ENCODE measurements around the gene CHFR. TPM values are rescaled to one million over a fixed set of nuclear protein-coding genes. Genes with fewer than 3 reads are reported as not detected.
A peak's percentile ranks its signal among the peaks of the same experiment; 100 is the strongest.
"Not testable (repeated sequence)": the region's sequence is repeated elsewhere in the genome, so short reads cannot be mapped to it uniquely, and the experiment has no call there.

Gene CHFR
- total RNA-seq, 2 experiments from 2014 or later = 88.0 to 90.6 TPM

DNA sequence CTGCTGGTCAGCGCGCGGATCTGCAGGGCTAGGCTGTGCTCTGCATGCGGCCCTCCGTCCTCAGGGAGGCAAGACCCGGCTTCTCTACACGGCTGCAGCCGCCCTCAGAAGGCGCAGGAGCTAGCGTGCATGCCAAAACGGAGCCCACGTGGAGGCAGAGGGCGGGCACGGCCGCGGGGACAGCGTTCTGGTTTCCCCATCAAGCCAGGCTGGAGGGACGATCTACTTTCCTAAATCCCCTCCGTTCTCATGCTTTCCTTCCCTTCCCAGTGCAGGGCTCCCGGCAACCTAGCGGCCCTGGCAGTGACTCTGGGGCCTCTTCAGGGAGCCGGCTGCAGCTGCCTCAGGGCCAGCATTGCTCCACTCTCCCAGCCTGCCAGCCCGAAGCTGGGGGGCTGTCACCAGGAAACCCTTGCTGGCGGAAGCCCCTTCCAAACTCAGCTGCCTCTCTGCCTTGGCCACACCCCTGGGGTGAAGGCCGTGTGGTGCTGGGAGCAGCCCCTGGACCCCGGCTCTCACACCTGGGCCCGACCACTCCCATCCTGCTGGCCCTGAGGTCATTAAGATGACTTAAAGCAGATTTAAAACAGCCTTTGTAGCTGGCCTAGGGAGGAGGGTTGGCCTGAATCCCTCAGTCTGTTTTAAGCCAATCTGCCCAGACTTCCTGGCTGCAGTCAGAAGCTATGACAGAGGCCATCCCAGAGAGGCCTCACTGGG is 49.6 kb downstream of the CHFR start:
- Mint-ChIP-seq H3K36me3 (ENCODE audit: low read depth) (peaks cover 67% of the 10 kb centered on the region), H3K9me3 (ENCODE audit: insufficient read depth) (no peaks in the 10 kb centered on the region), H3K27me3 (ENCODE audit: low read depth) (no peaks in the 10 kb centered on the region), H3K27ac (peak overlapping the region; percentile 93), H3K4me3 (no peak overlapping the region), H3K4me1 (ENCODE audit: low read depth) (peaks cover 62% of the 10 kb centered on the region)
- ChIA-PET CTCF (interaction anchor here (1.8 kb wide), 1 partner anchor 67 kb away, joined by 9 read pairs; no protein-coding TSS in a partner anchor), POLR2A (no interaction called here)
- no peak for ATAC-seq
- DNase-seq = no peak

DNA sequence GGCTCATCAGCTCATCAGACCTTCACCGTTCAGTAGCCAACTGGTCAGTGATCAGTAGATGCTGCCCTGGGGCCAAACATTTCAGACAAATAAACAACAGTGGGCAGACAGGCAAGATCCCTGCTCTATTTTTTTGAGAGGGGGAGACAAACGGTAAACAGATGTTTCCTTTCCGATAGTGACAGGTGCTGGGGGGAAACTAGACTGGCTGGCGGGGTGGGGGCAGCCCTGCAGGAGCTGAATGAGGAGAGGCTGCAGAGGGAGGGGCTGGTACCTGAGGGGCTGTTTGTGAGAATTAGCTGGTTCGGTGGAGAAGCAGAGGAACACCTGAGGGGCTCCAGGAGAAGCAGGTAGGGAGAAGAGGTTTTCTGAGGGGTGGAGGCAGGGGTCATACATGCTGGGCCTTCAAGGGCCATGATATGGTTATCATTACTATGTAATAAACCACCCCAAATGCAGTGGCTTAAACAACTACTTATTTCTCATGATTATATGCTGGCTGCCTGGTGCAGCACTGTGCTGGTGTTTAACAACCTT is 50.5 kb downstream of the CHFR start:
- Mint-ChIP-seq H3K27ac (peak overlapping the region; percentile 93), H3K4me1 (ENCODE audit: low read depth) (peaks cover 66% of the 10 kb centered on the region), H3K9me3 (ENCODE audit: insufficient read depth) (no peaks in the 10 kb centered on the region), H3K4me3 (peak overlapping the region; percentile 77), H3K36me3 (ENCODE audit: low read depth) (peaks cover 66% of the 10 kb centered on the region), H3K27me3 (ENCODE audit: low read depth) (no peaks in the 10 kb centered on the region)
- DNase-seq (no peak), ATAC-seq (peak; percentile 5)
- CTCF ChIA-PET = no interaction called here
- POLR2A ChIA-PET = interaction anchor here (0.6 kb wide), 1 partner anchor 51 kb away, joined by 4 read pairs; the partner anchor contains the start of gene CHFR

- H3K4me3 Mint-ChIP-seq = peak overlapping the region; percentile 77
- H3K9me3 Mint-ChIP-seq (ENCODE audit: insufficient read depth); H3K27me3 Mint-ChIP-seq (ENCODE audit: low read depth); CTCF ChIA-PET; ATAC-seq; POLR2A ChIA-PET: not testable (repeated sequence)
- peaks cover 68% of the 10 kb centered on the region for H3K36me3 Mint-ChIP-seq (ENCODE audit: low read depth)
- H3K4me1 Mint-ChIP-seq (ENCODE audit: low read depth) = peaks cover 66% of the 10 kb centered on the region
- peak; percentile 31 for DNase-seq
- H3K27ac Mint-ChIP-seq = peak overlapping the region; percentile 93
These were observed 51.2 kb downstream of the CHFR start for GRCh38 chr12:132836230-132836629.

- Mint-ChIP-seq H3K9me3 (ENCODE audit: insufficient read depth) (no peaks in the 10 kb centered on the region), H3K27ac (peak overlapping the region; percentile 95), H3K27me3 (ENCODE audit: low read depth) (no peaks in the 10 kb centered on the region), H3K4me1 (ENCODE audit: low read depth) (peaks cover 66% of the 10 kb centered on the region), H3K4me3 (peak overlapping the region; percentile 53), H3K36me3 (ENCODE audit: low read depth) (peaks cover 63% of the 10 kb centered on the region)
- no peak for ATAC-seq
- no peak for DNase-seq
- POLR2A ChIA-PET = interaction anchor here (1.8 kb wide), 1 partner anchor 73 kb away, joined by 6 read pairs; no protein-coding TSS in a partner anchor
- CTCF ChIA-PET = interaction anchor here (2.3 kb wide), 1 partner anchor 70 kb away, joined by 24 read pairs; no protein-coding TSS in a partner anchor
These were observed 52.1 kb downstream of the CHFR start for GRCh38 chr12:132835076-132836025.

- CTCF ChIA-PET = interaction anchor here (0.8 to 2.3 kb wide), 5 partner anchors 13 to 71 kb away, joined by 3 to 24 read pairs (median 5); no protein-coding TSS in a partner anchor
- POLR2A ChIA-PET = interaction anchor here (0.6 to 1.8 kb wide), 8 partner anchors 15 to 74 kb away, joined by 3 to 6 read pairs (median 4); no protein-coding TSS in a partner anchor
These were observed 53.2 kb downstream of the CHFR start for GRCh38 chr12:132834181-132834711.

GRCh38 chr12:132833341-132833740 is 54.1 kb downstream of the CHFR start:
- Mint-ChIP-seq H3K4me1 (ENCODE audit: low read depth) (peaks cover 62% of the 10 kb centered on the region), H3K4me3 (peak overlapping the region; percentile 53), H3K36me3 (ENCODE audit: low read depth) (peaks cover 53% of the 10 kb centered on the region), H3K27ac (peak overlapping the region; percentile 95), H3K27me3 (ENCODE audit: low read depth) (no peaks in the 10 kb centered on the region), H3K9me3 (ENCODE audit: insufficient read depth) (no peaks in the 10 kb centered on the region)
- ChIA-PET POLR2A (interaction anchor here (0.7 to 1.8 kb wide), 5 partner anchors 14 to 75 kb away, joined by 3 to 6 read pairs (median 4); no protein-coding TSS in a partner anchor), CTCF (interaction anchor here (1.1 to 2.3 kb wide), 4 partner anchors 23 to 72 kb away, joined by 3 to 24 read pairs (median 5); no protein-coding TSS in a partner anchor)
- ATAC-seq = no peak
- DNase-seq = no peak

More at GRCh38 chr12:132834181-132834711, 53.2 kb downstream of the CHFR start:
- peak; percentile 79 for DNase-seq
- Mint-ChIP-seq H3K36me3 (ENCODE audit: low read depth) (peaks cover 58% of the 10 kb centered on the region), H3K9me3 (ENCODE audit: insufficient read depth) (no peaks in the 10 kb centered on the region), H3K27ac (peak overlapping the region; percentile 95), H3K4me3 (peak overlapping the region; percentile 53), H3K4me1 (ENCODE audit: low read depth) (peaks cover 66% of the 10 kb centered on the region), H3K27me3 (ENCODE audit: low read depth) (no peaks in the 10 kb centered on the region)
- ATAC-seq = peak; percentile 72

DNA sequence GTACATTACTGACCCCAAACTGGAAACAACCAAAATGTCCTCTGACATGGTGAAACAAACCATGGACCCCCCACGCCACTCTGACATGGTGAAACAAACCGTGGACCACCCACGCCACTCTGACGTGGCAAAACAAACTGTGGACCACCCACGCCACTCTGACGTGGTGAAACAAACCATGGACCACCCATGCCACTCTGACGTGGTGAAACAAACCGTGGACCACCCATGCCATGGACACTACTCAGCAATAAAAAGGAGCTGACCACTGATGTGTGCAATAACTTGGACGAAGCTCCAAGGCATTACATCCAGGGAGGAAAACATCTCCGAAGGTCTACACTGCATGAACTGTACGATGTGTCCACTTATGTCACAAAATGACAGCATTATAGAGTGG is 55.6 kb downstream of the CHFR start:
- POLR2A ChIA-PET = no interaction called here
- Mint-ChIP-seq H3K4me3 (no peak overlapping the region), H3K4me1 (ENCODE audit: low read depth) (peaks cover 61% of the 10 kb centered on the region), H3K27me3 (ENCODE audit: low read depth) (no peaks in the 10 kb centered on the region), H3K9me3 (ENCODE audit: insufficient read depth) (no peaks in the 10 kb centered on the region), H3K27ac (no peak overlapping the region), H3K36me3 (ENCODE audit: low read depth) (peaks cover 63% of the 10 kb centered on the region)
- no peak for ATAC-seq
- CTCF ChIA-PET = interaction anchor here (1.5 kb wide), 1 partner anchor 73 kb away, joined by 5 read pairs; no protein-coding TSS in a partner anchor
- DNase-seq = no peak

GRCh38 chr12:132828706-132829534 is 58.5 kb downstream of the CHFR start, which contains the start of gene GOLGA3:
Gene GOLGA3 (minus strand): TSS chr12:132828869. CDS start chr12:132822128, 6,741 bp downstream.
- CTCF ChIA-PET = interaction anchor here (0.8 to 2.2 kb wide), 4 partner anchors 16 to 77 kb away, joined by 3 to 15 read pairs (median 4); no protein-coding TSS in a partner anchor
- peaks cover 59% of the 10 kb centered on the region for H3K4me1 Mint-ChIP-seq (ENCODE audit: low read depth)
- POLR2A ChIA-PET = interaction anchor here (0.6 to 1.3 kb wide), 12 partner anchors 9 to 1108 kb away, joined by 3 to 7 read pairs (median 3); partner anchors contain the start of genes ANKLE2 and CHFR
- peak; percentile 91 for ATAC-seq
- peak within 1 kb of the TSS; percentile 93 for H3K4me3 Mint-ChIP-seq
- H3K36me3 Mint-ChIP-seq (ENCODE audit: low read depth) = peaks cover 69% of the 10 kb centered on the region
- peak within 1 kb of the TSS; percentile 100 for H3K27ac Mint-ChIP-seq
- DNase-seq = peak; percentile 95
- H3K9me3 Mint-ChIP-seq (ENCODE audit: insufficient read depth) = no peaks in the 10 kb centered on the region
- H3K27me3 Mint-ChIP-seq (ENCODE audit: low read depth) = no peaks in the 10 kb centered on the region

DNA sequence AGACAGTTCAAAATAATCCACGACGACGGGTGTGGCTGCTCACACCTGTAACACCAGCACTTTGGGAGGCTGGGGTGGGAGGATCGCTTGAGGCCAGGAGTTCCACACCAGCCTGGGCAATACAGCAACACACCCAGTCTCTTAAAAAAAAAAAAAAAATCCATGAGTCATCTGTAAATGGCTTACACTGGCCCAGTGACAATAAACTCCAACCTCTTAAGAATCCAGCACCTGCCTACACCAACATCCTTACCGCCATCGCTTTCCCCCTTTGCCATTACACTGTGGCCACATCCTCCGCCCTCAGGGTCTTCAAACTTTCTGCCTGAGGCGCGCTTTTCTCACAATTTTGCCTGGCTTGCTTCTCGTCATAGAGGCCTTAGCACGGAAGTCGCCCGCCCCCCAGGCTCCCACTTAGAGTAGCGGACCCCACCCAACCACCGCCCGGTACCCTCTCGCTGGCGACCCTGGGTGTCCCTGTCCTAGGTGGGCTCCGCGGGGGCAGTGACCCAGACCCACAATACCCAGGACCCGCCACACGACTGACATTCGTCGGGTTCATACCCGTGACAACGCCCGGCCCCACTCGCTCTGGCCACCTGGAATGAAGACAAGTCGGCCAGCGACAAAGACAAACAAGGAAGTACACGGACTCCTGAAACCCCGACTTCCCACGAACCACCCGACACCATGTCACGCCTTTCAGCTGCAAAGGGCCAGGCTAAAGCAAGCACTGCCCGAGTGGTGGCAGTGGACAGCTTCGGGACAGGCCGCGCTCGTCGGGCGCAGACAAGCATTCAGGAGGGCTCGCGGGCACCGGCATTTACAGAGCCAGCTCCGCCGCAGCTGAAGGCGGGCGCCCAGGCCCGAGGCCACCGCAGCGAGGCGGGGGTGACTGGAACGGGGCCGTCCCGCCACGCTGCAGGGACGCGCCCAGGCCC is 59.4 kb downstream of the CHFR start:
- DNase-seq = peak; percentile 56
- ATAC-seq = peak; percentile 36
- H3K4me3 Mint-ChIP-seq = peak overlapping the region; percentile 89
- peaks cover 64% of the 10 kb centered on the region for H3K36me3 Mint-ChIP-seq (ENCODE audit: low read depth)
- no peaks in the 10 kb centered on the region for H3K9me3 Mint-ChIP-seq (ENCODE audit: insufficient read depth)
- POLR2A ChIA-PET = interaction anchor here (0.6 to 1.3 kb wide), 5 partner anchors 47 to 120 kb away, joined by 3 to 7 read pairs (median 3); partner anchors contain the start of genes ANKLE2 and CHFR
- peak overlapping the region; percentile 96 for H3K27ac Mint-ChIP-seq
- H3K4me1 Mint-ChIP-seq (ENCODE audit: low read depth) = peaks cover 51% of the 10 kb centered on the region
- CTCF ChIA-PET = interaction anchor here (1.3 to 2.2 kb wide), 3 partner anchors 15 to 76 kb away, joined by 4 to 15 read pairs (median 7); no protein-coding TSS in a partner anchor
- H3K27me3 Mint-ChIP-seq (ENCODE audit: low read depth) = no peaks in the 10 kb centered on the region

Measured in activated CD8-positive, alpha-beta T cell treated with anti-CD3 and anti-CD28 coated beads, Interleukin-2, amount 10 ng/mL, durations not matched to agents 7 days and 5 days (primary cell).